ENCODE measurements around the gene EIF4E1B.

EIF4E1B gene

GRCh38 chr5:176662371-176663333 lies 32.2 kb downstream of the EIF4E1B start:
- TF ChIP-seq CTCF (conservative IDR thresholded peaks at IDR 0.05), result no peak
- H3K27ac ChIP-seq, result no peak overlapping the region

- no peak for TF ChIP-seq CTCF (conservative IDR thresholded peaks at IDR 0.05)
- H3K27ac ChIP-seq, result no peak overlapping the region
These were observed 33.1 kb downstream of the EIF4E1B start for GRCh38 chr5:176663566-176663965.

- TF ChIP-seq CTCF (conservative IDR thresholded peaks at IDR 0.05), result no peak
- H3K27ac ChIP-seq, result no peak overlapping the region
These were observed 34.0 kb downstream of the EIF4E1B start for GRCh38 chr5:176664479-176664878.

GRCh38 chr5:176664886-176665285 lies 34.4 kb downstream of the EIF4E1B start:
- no peak overlapping the region for H3K27ac ChIP-seq
- TF ChIP-seq CTCF (conservative IDR thresholded peaks at IDR 0.05), result no peak

- TF ChIP-seq CTCF (conservative IDR thresholded peaks at IDR 0.05), result no peak
- H3K27ac ChIP-seq, result no peak overlapping the region
These were observed 35.0 kb downstream of the EIF4E1B start for GRCh38 chr5:176665517-176665916.

GRCh38 chr5:176667637-176668036 lies 37.2 kb downstream of the EIF4E1B start:
- no peak overlapping the region for H3K27ac ChIP-seq
- TF ChIP-seq CTCF (conservative IDR thresholded peaks at IDR 0.05), result no peak

GRCh38 chr5:176670449-176670848 lies 40.0 kb downstream of the EIF4E1B start:
- no peak for TF ChIP-seq CTCF (conservative IDR thresholded peaks at IDR 0.05)

More at GRCh38 chr5:176670449-176670848, 40.0 kb downstream of the EIF4E1B start:
- no peak overlapping the region for H3K27ac ChIP-seq
